Endothelial cell of umbilical vein (primary cell): ENCODE data around the gene VMP1. TPM values are rescaled to one million over a fixed set of nuclear protein-coding genes. Genes with fewer than 3 reads are reported as not detected.

Experiments used
- BruUV-seq: library from RNA; stranded (reverse); fragments of 400-500 nt; replicated peaks from 2 replicates; lab custom pipeline; 2021; lab: Mats Ljungman, UMichigan
- CTCF ChIA-PET: fragments of 300-600, 350-600 bp; sonication (Branson Sonifier 250); formaldehyde crosslinking; loops from one replicate; lab custom pipeline; 2021; ENCODE audit warnings: antibody characterized with exemption, inconsistent platforms; lab: Charles Lee
- POLR2A ChIA-PET: fragments of 300-600, 350-600 bp; sonication (Branson Sonifier 250); formaldehyde crosslinking; loops from one replicate; lab custom pipeline; 2021; ENCODE audit warnings: antibody characterized with exemption, inconsistent platforms; lab: Charles Lee
- DNase-seq: peaks from one replicate; pipeline ENCODE4 v3.0.0-alpha.2; 2011; ENCODE audit warnings: low read depth, low spot score
- FAIRE-seq: peaks from 2 replicates; lab custom pipeline; 2011; peaks lifted over from hg19 to GRCh38; lab: Jason Lieb, UNC
- H2AFZ ChIP-seq: 2 replicates; pipeline ENCODE4 v1.6.0; 2012; ENCODE audit warnings: low read depth, low read length, control low read depth, inconsistent platforms
- H3K27ac ChIP-seq: 2 replicates; pipeline ENCODE4 v1.5.1; 2011; ENCODE audit warnings: low read depth, mild to moderate bottlenecking, control low read depth, low read length, moderate library complexity; ENCODE audit not compliant: insufficient read depth
- H3K27me3 ChIP-seq, 2 experiments: 2 replicates each; pipeline versions ENCODE4 v1.6.0 to v1.6.1; 2011; ENCODE audit warnings: low read length in 2 of 2, mixed read lengths in 1 of 2; ENCODE audit not compliant: control insufficient read depth in 2 of 2, insufficient read depth in 2 of 2
- H3K36me3 ChIP-seq, 2 experiments: 2 replicates in 1 of 2; 3 replicates in 1 of 2; pipeline ENCODE4 v1.5.1; 2011; ENCODE audit warnings: low read length in 2 of 2, mild to moderate bottlenecking in 1 of 2, moderate library complexity in 1 of 2; ENCODE audit not compliant: control insufficient read depth in 2 of 2, insufficient read depth in 2 of 2; ENCODE audit errors: extremely low read depth in 1 of 2
- H3K4me1 ChIP-seq: 3 replicates; pipeline ENCODE4 v1.5.1; 2011; ENCODE audit warnings: mild to moderate bottlenecking, low read length; ENCODE audit not compliant: control insufficient read depth, insufficient read depth; ENCODE audit errors: extremely low read depth
- H3K4me2 ChIP-seq: 2 replicates; pipeline ENCODE4 v1.6.1; 2011; ENCODE audit warnings: low read length, control low read depth, mixed read lengths; ENCODE audit not compliant: insufficient read depth
- H3K4me3 ChIP-seq, 3 experiments: fragments of 200-600 bp in 1 of 3; sonication (generic), shearing (Covaris generic) in 1 of 3; replicated peaks in 1 of 3; 2 replicates each; pipeline ENCODE4 v1.5.1; 2011 to 2016; ENCODE audit warnings: control low read depth in 3 of 3, low read length in 3 of 3, mild to moderate bottlenecking in 2 of 3, inconsistent platforms in 1 of 3, low read depth in 1 of 3, moderate library complexity in 1 of 3; ENCODE audit not compliant: insufficient read depth in 1 of 3
- H3K79me2 ChIP-seq: 2 replicates; pipeline ENCODE4 v1.6.0; 2012; ENCODE audit warnings: low read length, inconsistent platforms; ENCODE audit not compliant: control insufficient read depth, insufficient read depth
- H3K9ac ChIP-seq: replicated peaks from 2 replicates; pipeline ENCODE3; 2011; ENCODE audit warnings: low read length, control low read depth; ENCODE audit not compliant: insufficient read depth; ENCODE audit errors: extremely low read depth
- H3K9me1 ChIP-seq: replicated peaks from 3 replicates; pipeline ENCODE4 v1.6.0; 2011; ENCODE audit warnings: mild to moderate bottlenecking, low read length; ENCODE audit not compliant: control insufficient read depth, insufficient read depth; ENCODE audit errors: extremely low read depth
- H3K9me3 ChIP-seq: replicated peaks from 2 replicates; pipeline ENCODE4 v1.5.1; 2012; ENCODE audit warnings: low read length, inconsistent platforms; ENCODE audit not compliant: control insufficient read depth, insufficient read depth
- H4K20me1 ChIP-seq: replicated peaks from 2 replicates; pipeline ENCODE3; 2011; ENCODE audit warnings: mild to moderate bottlenecking, low read length; ENCODE audit not compliant: control insufficient read depth, insufficient read depth; ENCODE audit errors: extremely low read depth
- EZH2 ChIP-seq: IDR thresholded peaks from 2 replicates; pipeline ENCODE4 v1.6.1; 2012; ENCODE audit warnings: borderline replicate concordance, low read depth, mild to moderate bottlenecking, moderate library complexity, low read length, inconsistent platforms; ENCODE audit not compliant: severe bottlenecking
- FOS ChIP-seq: IDR thresholded peaks from 2 replicates; pipeline ENCODE4 v1.6.1; 2011; ENCODE audit warnings: mild to moderate bottlenecking, low read length, moderate library complexity, borderline replicate concordance; ENCODE audit not compliant: insufficient read depth
- GATA2 ChIP-seq: IDR thresholded peaks from 2 replicates; pipeline ENCODE4 v1.7.0; 2011; ENCODE audit warnings: low read depth, mild to moderate bottlenecking, moderate library complexity, mixed read lengths, low read length; ENCODE audit not compliant: insufficient read length, insufficient read depth
- JUN ChIP-seq: IDR thresholded peaks from 2 replicates; pipeline ENCODE4 v1.6.1; 2011; ENCODE audit warnings: borderline replicate concordance, low read depth; ENCODE audit not compliant: insufficient read length, insufficient read depth
- MYC ChIP-seq: IDR thresholded peaks from one replicate; pipeline ENCODE4 v1.6.1; 2011; ENCODE audit warnings: mild to moderate bottlenecking, low read depth, low read length
- POLR2A ChIP-seq: IDR thresholded peaks from 2 replicates; pipeline ENCODE4 v1.6.1; 2012; ENCODE audit warnings: low read depth, mild to moderate bottlenecking, control low read depth, low read length
- POLR2AphosphoS5 ChIP-seq: IDR thresholded peaks from 2 replicates; pipeline ENCODE4 v1.6.1; 2012; ENCODE audit warnings: low read depth, mild to moderate bottlenecking, control low read depth, low read length, moderate library complexity; ENCODE audit not compliant: insufficient read depth
- dilution Hi-C: fragments of 300-500 bp; cut with MboI; formaldehyde crosslinking; loops from one replicate; pipeline ENCODE4 v1.15.0; 2019; ENCODE audit warnings: low sequenced_read_pairs; ENCODE audit not compliant: extremely low pct_ligation_motif_present
- intact Hi-C: fragments of 100-400 bp; cut with micrococcal nuclease; formaldehyde crosslinking; loops from one replicate; pipeline ENCODE4 v1.10.0; 2022
- polyA plus RNA-seq, 4 experiments: library from polyadenylated mRNA; depleted of rRNA in 3 of 4; stranded (reverse) in 3 of 4; unstranded in 1 of 4; fragments of >200 nt; gene quantifications; 2 replicates each; pipeline versions ENCODE4 v1.2.1 to v1.2.3, GENCODE V29; 2011 to 2012; ENCODE audit warnings: missing spikeins in 1 of 4
- total RNA-seq: library from RNA; stranded (reverse); gene quantifications from 2 replicates; pipeline ENCODE4 v1.2.3, GENCODE V29; 2021
- TF ChIP-seq, protein P1 (sequence below): IDR thresholded peaks from 2 replicates; pipeline ENCODE4 v1.6.1; 2011; ENCODE audit not compliant: insufficient read depth, insufficient read length
- TF ChIP-seq, protein P2 (sequence below), 2 donors: IDR thresholded peaks; 1 replicate in 1 of 2; 2 replicates in 1 of 2; pipeline ENCODE4 v1.5.1; 2011; ENCODE audit warnings: low read length in 2 of 2, mild to moderate bottlenecking in 2 of 2, moderate library complexity in 2 of 2, control low read depth in 1 of 2, inconsistent platforms in 1 of 2, low read depth in 1 of 2; ENCODE audit not compliant: insufficient read depth in 1 of 2; ENCODE audit errors: extremely low read depth in 1 of 2

Gene VMP1
- total and polyA plus RNA-seq, 2 donors (not counting 3 experiments of a cell fraction or from before 2014, with no cell fraction given): 138 to 270 TPM

DNA sequence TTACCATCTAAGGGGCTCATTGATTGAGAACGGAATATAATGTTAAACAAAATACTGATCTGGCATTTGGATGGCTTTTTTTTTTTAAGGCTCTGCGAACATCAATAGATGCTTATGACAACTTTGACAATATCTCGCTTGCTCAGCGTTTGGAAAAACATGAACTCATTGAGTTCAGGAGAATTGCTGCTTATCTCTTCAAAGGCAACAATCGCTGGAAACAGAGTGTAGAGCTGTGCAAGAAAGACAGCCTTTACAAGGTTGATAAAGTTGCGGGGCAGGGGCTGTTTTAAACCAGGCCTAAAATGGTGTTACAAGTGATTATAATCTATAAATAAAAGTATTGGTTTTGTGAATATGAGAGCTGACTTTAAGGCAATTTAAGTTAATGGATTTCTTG, 22.5 kb upstream of the VMP1 start:
- FAIRE-seq: no peak

More for the DNA sequence above, 22.5 kb upstream of the VMP1 start:
- POLR2A ChIA-PET: interaction anchor here (0.7 kb wide), 1 partner anchor 159 kb away, joined by 4 read pairs; no protein-coding TSS in a partner anchor
- CTCF ChIA-PET: interaction anchor here (4.5 kb wide), 1 partner anchor 174 kb away, joined by 25 read pairs; no protein-coding TSS in a partner anchor
- Histone ChIP-seq H3K27me3 (no peaks in the 10 kb centered on the region), H4K20me1 (no peaks in the 10 kb centered on the region), H2AFZ (no peak overlapping the region), H3K9ac (no peak overlapping the region), H3K9me1 (no peaks in the 10 kb centered on the region), H3K27ac (no peak overlapping the region), H3K4me1 (no peaks in the 10 kb centered on the region), H3K4me3 (no peak overlapping the region), H3K36me3 (peaks cover 17 to 63% of the 10 kb centered on the region in 2 experiments), H3K4me2 (no peak overlapping the region), H3K79me2 (peaks cover 34% of the 10 kb centered on the region), H3K9me3 (no peaks in the 10 kb centered on the region)
- dilution Hi-C loops: no loop called here
- DNase-seq: no peak
- intact Hi-C loops: no loop called here
- no TSS peak for BruUV-seq
- TF ChIP-seq POLR2A (no peak), POLR2AphosphoS5 (no peak), FOS (no peak), EZH2 (no peak), JUN (no peak), GATA2 (no peak), MYC (no peak)
- TF ChIP-seq, protein P1, sequence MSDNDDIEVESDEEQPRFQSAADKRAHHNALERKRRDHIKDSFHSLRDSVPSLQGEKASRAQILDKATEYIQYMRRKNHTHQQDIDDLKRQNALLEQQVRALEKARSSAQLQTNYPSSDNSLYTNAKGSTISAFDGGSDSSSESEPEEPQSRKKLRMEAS: no peak
- TF ChIP-seq, protein P2, sequence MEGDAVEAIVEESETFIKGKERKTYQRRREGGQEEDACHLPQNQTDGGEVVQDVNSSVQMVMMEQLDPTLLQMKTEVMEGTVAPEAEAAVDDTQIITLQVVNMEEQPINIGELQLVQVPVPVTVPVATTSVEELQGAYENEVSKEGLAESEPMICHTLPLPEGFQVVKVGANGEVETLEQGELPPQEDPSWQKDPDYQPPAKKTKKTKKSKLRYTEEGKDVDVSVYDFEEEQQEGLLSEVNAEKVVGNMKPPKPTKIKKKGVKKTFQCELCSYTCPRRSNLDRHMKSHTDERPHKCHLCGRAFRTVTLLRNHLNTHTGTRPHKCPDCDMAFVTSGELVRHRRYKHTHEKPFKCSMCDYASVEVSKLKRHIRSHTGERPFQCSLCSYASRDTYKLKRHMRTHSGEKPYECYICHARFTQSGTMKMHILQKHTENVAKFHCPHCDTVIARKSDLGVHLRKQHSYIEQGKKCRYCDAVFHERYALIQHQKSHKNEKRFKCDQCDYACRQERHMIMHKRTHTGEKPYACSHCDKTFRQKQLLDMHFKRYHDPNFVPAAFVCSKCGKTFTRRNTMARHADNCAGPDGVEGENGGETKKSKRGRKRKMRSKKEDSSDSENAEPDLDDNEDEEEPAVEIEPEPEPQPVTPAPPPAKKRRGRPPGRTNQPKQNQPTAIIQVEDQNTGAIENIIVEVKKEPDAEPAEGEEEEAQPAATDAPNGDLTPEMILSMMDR (IDR thresholded peaks at IDR 0.05; ENCODE audit: extremely low read depth in 1 of 2, insufficient read depth in 1 of 2, low read depth in 1 of 2, low read length in 2 of 2): no peak
